Psoas muscle (tissue), 8 donors: ENCODE measurements around the gene PYCR2. TPM values are rescaled to one million over a fixed set of nuclear protein-coding genes. Genes with fewer than 3 reads are reported as not detected.

Experiments
- ATAC-seq, 4 donors: fragments of 200-7000 bp; cut with Tn5 transposase; one replicate each; pipeline ENCODE4 v1.9.1; 2020; ENCODE audit warnings: moderate library complexity in 3 of 4, mild to moderate bottlenecking in 2 of 4
- DNase-seq, 2 donors: peaks; one replicate each; pipeline ENCODE4 v3.0.0-alpha.2; 2020
- H3K27ac ChIP-seq: fragments of 200-600 bp; one replicate; pipeline ENCODE4 v1.8.0; 2022
- H3K27me3 ChIP-seq, 3 donors: fragments of 200-600 bp in 1 of 3; one replicate each; pipeline versions ENCODE4 v1.6.1 to v1.8.0; 2013 to 2022; ENCODE audit warnings: low read length in 2 of 3, mild to moderate bottlenecking in 2 of 3, moderate library complexity in 1 of 3; ENCODE audit not compliant: insufficient read depth in 3 of 3
- H3K36me3 ChIP-seq, 2 donors: fragments of 200-600 bp in 1 of 2; one replicate each; pipeline versions ENCODE4 v1.6.1 to v1.8.0; 2013 to 2022; ENCODE audit warnings: low read depth in 1 of 2, mild to moderate bottlenecking in 1 of 2, moderate library complexity in 1 of 2; ENCODE audit not compliant: insufficient read depth in 1 of 2
- H3K4me1 ChIP-seq: fragments of 200-600 bp; one replicate; pipeline ENCODE4 v1.8.0; 2022
- H3K4me3 ChIP-seq: fragments of 200-600 bp; one replicate; pipeline ENCODE4 v1.8.0; 2022; ENCODE audit warnings: mild to moderate bottlenecking
- H3K9me3 ChIP-seq: fragments of 200-600 bp; one replicate; pipeline ENCODE4 v1.8.0; 2022
- CTCF ChIP-seq: fragments of 200-600 bp; IDR thresholded peaks from one replicate; pipeline ENCODE4 v1.8.0; 2022; ENCODE audit warnings: antibody characterized with exemption
- WGBS, 3 donors: extraction: QIAGEN DNeasy Blood & Tissue Kit; methylation state at CpG; one replicate each; pipeline versions ENCODE4 v1.1.6 to v1.1.7; 2013; 5-methylcytosine and 5-hydroxymethylcytosine counted together
- intact Hi-C, 2 donors: fragments of 100-400 bp; cut with DNase I; formaldehyde crosslinking; loops; one replicate each; pipeline versions ENCODE4 v1.11.0 to v1.14.2; 2022
- polyA plus RNA-seq, 3 donors: library from polyadenylated mRNA; stranded (reverse); fragments of 200-250 nt; gene quantifications; one replicate each; pipeline ENCODE4 v1.2.3, GENCODE V29; 2013
- total RNA-seq, 4 donors: library from RNA; stranded (reverse); fragmentation: NEBNext Ultra II Directional in 2 of 4; extraction: Animal tissue kit (Norgen Biotek cat#: 25700) in 2 of 4; gene quantifications; one replicate each; pipeline versions ENCODE4 v1.2.1 to v1.2.4, GENCODE V29; 2021 to 2023
- donor health status: healthy with polysubstance abuse.
- donor health status: DM: no; HTN: no; CAD: no; lungs with moderate emphysema.
- donor health status: Bipolar disorder and iron deficiency.
- donor health status: healthy.
- donor health status: DM: yes; HTN: yes; CAD: no.
- donor health status: DM: no; HTN: no; CAD: no.
- donor health status: DM: no; HTN: no; CAD: no.
- donor health status: DM: yes; HTN: yes; CAD: no.

The PYCR2 gene
- total and polyA plus RNA-seq, 7 donors: 34.9 to 70.2 (median 52.0) TPM

GRCh38 chr1:225919906-225920305 lies 4.1 kb downstream of the PYCR2 start:
- WGBS, 3 donors: 34 to 45% (median 40%) methylated on average over 5 of the region's 5 CpGs
- Histone ChIP-seq H3K36me3 (peaks cover 5 to 66% of the 10 kb centered on the region in 2 donors), H3K4me1 (peaks cover 14% of the 10 kb centered on the region), H3K27me3 (no peaks in the 10 kb centered on the region), H3K4me3 (no peak overlapping the region), H3K9me3 (no peaks in the 10 kb centered on the region), H3K27ac (no peak overlapping the region)
- TF ChIP-seq CTCF: no peak
- intact Hi-C loops: loop anchor here (5.0 kb wide), 2 partner anchors 38 to 443 kb away; partner anchors contain the start of gene TMEM63A (in 2 of the 2)
- ATAC-seq (no peak), DNase-seq (peak; percentile 62 to 79)

- peaks cover 5 to 79% of the 10 kb centered on the region in 2 donors for H3K36me3 ChIP-seq
- no peak overlapping the region for H3K4me3 ChIP-seq
- intact Hi-C loops: loop anchor here in 1 of 2 donors (5.0 kb wide), 1 partner anchor 441 kb away; no protein-coding TSS in a partner anchor
- H3K27me3 ChIP-seq: no peaks in the 10 kb centered on the region
- ATAC-seq: no peak
- H3K9me3 ChIP-seq: no peaks in the 10 kb centered on the region
- TF ChIP-seq CTCF: no peak
- peaks cover 12% of the 10 kb centered on the region for H3K4me1 ChIP-seq
- no peak overlapping the region for H3K27ac ChIP-seq
- DNase-seq: no peak
- 86 to 89% (median 88%) methylated on average over 4 of the region's 4 CpGs for WGBS, 3 donors
These were observed 5.8 kb downstream of the PYCR2 start for GRCh38 chr1:225918280-225918679.

GRCh38 chr1:225917536-225917935 lies 6.5 kb downstream of the PYCR2 start:
- Histone ChIP-seq H3K36me3 (peaks cover 5 to 79% of the 10 kb centered on the region in 2 donors), H3K27ac (no peak overlapping the region)
- WGBS, 3 donors: 89 to 93% (median 90%) methylated on average over 5 of the region's 5 CpGs

GRCh38 chr1:225917101-225917500 lies 6.9 kb downstream of the PYCR2 start:
- Histone ChIP-seq H3K4me3 (no peak overlapping the region), H3K27me3 (no peaks in the 10 kb centered on the region), H3K27ac (no peak overlapping the region), H3K36me3 (peaks cover 5 to 77% of the 10 kb centered on the region in 2 donors), H3K9me3 (no peaks in the 10 kb centered on the region), H3K4me1 (peaks cover 6% of the 10 kb centered on the region)
- ATAC-seq: no peak
- DNase-seq: no peak
- intact Hi-C loops: loop anchor here in 1 of 2 donors (5.0 kb wide), 1 partner anchor 440 kb away; no protein-coding TSS in a partner anchor
- WGBS, 3 donors: 80 to 92% (median 87%) methylated on average over 3 of the region's 3 CpGs
- no peak for TF ChIP-seq CTCF

More at GRCh38 chr1:225917536-225917935, 6.5 kb downstream of the PYCR2 start:
- Histone ChIP-seq H3K4me3 (no peak overlapping the region), H3K4me1 (peaks cover 6% of the 10 kb centered on the region), H3K27me3 (no peaks in the 10 kb centered on the region), H3K9me3 (no peaks in the 10 kb centered on the region)
- DNase-seq: no peak
- intact Hi-C loops: loop anchor here in 1 of 2 donors (5.0 kb wide), 1 partner anchor 440 kb away; no protein-coding TSS in a partner anchor
- TF ChIP-seq CTCF: no peak
- no peak for ATAC-seq

- H3K9me3 ChIP-seq: no peaks in the 10 kb centered on the region
- H3K4me3 ChIP-seq: no peak overlapping the region
- DNase-seq: no peak
- ATAC-seq: no peak
- H3K27ac ChIP-seq: no peak overlapping the region
- WGBS, 3 donors: 84 to 91% (median 87%) methylated on average over 7 of the region's 7 CpGs
- TF ChIP-seq CTCF: no peak
- no peaks in the 10 kb centered on the region for H3K27me3 ChIP-seq
- H3K4me1 ChIP-seq: peaks cover 6% of the 10 kb centered on the region
- H3K36me3 ChIP-seq: peaks cover 0 to 62% of the 10 kb centered on the region in 2 donors
- intact Hi-C loops: loop anchor here in 1 of 2 donors (5.0 kb wide), 1 partner anchor 438 kb away; no protein-coding TSS in a partner anchor
These were observed 8.5 kb downstream of the PYCR2 start for GRCh38 chr1:225915538-225915991.
